Measurements from ENCODE around the gene MINK1.
"Not testable (repeated sequence)": the region's sequence is repeated elsewhere in the genome, so short reads cannot be mapped to it uniquely, and the experiment has no call there.

Gene MINK1

GRCh38 chr17:4815043-4815675 is 18.0 kb upstream of the MINK1 start:
- Mint-ChIP-seq H3K27ac (no peak overlapping the region), H3K4me1 (no peaks in the 10 kb centered on the region), H3K27me3 (ENCODE audit: low read depth) (no peaks in the 10 kb centered on the region), H3K36me3 (ENCODE audit: low read depth) (peaks cover 28% of the 10 kb centered on the region), H3K4me3 (no peak overlapping the region), H3K9me3 (no peaks in the 10 kb centered on the region)
- TF ChIP-seq CTCF (IDR thresholded peaks at IDR 0.05; ENCODE audit: unreplicated experiment in 3 of 3): peak in 2 of 3 experiments; percentile 21 to 32

GRCh38 chr17:4816826-4817225 is 16.3 kb upstream of the MINK1 start:
- peaks cover 20% of the 10 kb centered on the region for H3K36me3 Mint-ChIP-seq (ENCODE audit: low read depth)
- TF ChIP-seq CTCF (IDR thresholded peaks at IDR 0.05; ENCODE audit: unreplicated experiment in 3 of 3): no peak
- H3K4me1 Mint-ChIP-seq: no peaks in the 10 kb centered on the region
- H3K9me3 Mint-ChIP-seq: no peaks in the 10 kb centered on the region
- no peak overlapping the region for H3K27ac Mint-ChIP-seq
- H3K27me3 Mint-ChIP-seq (ENCODE audit: low read depth): no peaks in the 10 kb centered on the region
- no peak overlapping the region for H3K4me3 Mint-ChIP-seq

- TF ChIP-seq CTCF (IDR thresholded peaks at IDR 0.05; ENCODE audit: unreplicated experiment in 3 of 3): no peak
- Mint-ChIP-seq H3K27ac (no peak overlapping the region), H3K4me1 (no peaks in the 10 kb centered on the region), H3K27me3 (ENCODE audit: low read depth) (no peaks in the 10 kb centered on the region), H3K4me3 (no peak overlapping the region), H3K9me3 (no peaks in the 10 kb centered on the region), H3K36me3 (ENCODE audit: low read depth) (peaks cover 21% of the 10 kb centered on the region)
Measured at GRCh38 chr17:4818276-4818675, 14.9 kb upstream of the MINK1 start.

GRCh38 chr17:4822835-4823234 is 10.3 kb upstream of the MINK1 start:
- Mint-ChIP-seq H3K27me3 (ENCODE audit: low read depth) (no peaks in the 10 kb centered on the region), H3K4me1 (no peaks in the 10 kb centered on the region), H3K27ac (no peak overlapping the region), H3K9me3 (no peaks in the 10 kb centered on the region), H3K36me3 (ENCODE audit: low read depth) (peaks cover 12% of the 10 kb centered on the region), H3K4me3 (no peak overlapping the region)
- TF ChIP-seq CTCF (IDR thresholded peaks at IDR 0.05; ENCODE audit: unreplicated experiment in 3 of 3): no peak

- Mint-ChIP-seq H3K4me3 (no peak overlapping the region), H3K36me3 (ENCODE audit: low read depth) (peaks cover 12% of the 10 kb centered on the region), H3K27ac (no peak overlapping the region), H3K4me1 (no peaks in the 10 kb centered on the region), H3K9me3 (no peaks in the 10 kb centered on the region), H3K27me3 (ENCODE audit: low read depth) (no peaks in the 10 kb centered on the region)
- no peak for TF ChIP-seq CTCF (IDR thresholded peaks at IDR 0.05; ENCODE audit: unreplicated experiment in 3 of 3)
Measured at GRCh38 chr17:4823373-4824089, 9.6 kb upstream of the MINK1 start.

GRCh38 chr17:4827399-4827798 is 5.7 kb upstream of the MINK1 start:
- no peak overlapping the region for H3K4me3 Mint-ChIP-seq
- H3K4me1 Mint-ChIP-seq: no peaks in the 10 kb centered on the region
- no peak overlapping the region for H3K27ac Mint-ChIP-seq
- H3K36me3 Mint-ChIP-seq (ENCODE audit: low read depth): no peaks in the 10 kb centered on the region
- TF ChIP-seq CTCF (IDR thresholded peaks at IDR 0.05; ENCODE audit: unreplicated experiment in 3 of 3): no peak
- H3K27me3 Mint-ChIP-seq (ENCODE audit: low read depth): no peaks in the 10 kb centered on the region
- H3K9me3 Mint-ChIP-seq: no peaks in the 10 kb centered on the region

GRCh38 chr17:4832829-4833177 is 337 bp upstream of the MINK1 start:
- Mint-ChIP-seq H3K27ac (peak overlapping the region; percentile 90 to 94 (median 94)), H3K4me3 (peak overlapping the region; percentile 86 to 95 (median 88)), H3K4me1 (peaks cover 29% of the 10 kb centered on the region)
- not testable (repeated sequence) for H3K27me3 Mint-ChIP-seq (ENCODE audit: low read depth); H3K36me3 Mint-ChIP-seq (ENCODE audit: low read depth); H3K9me3 Mint-ChIP-seq
